RPMI7951 (cell line): ENCODE data around the gene RASGRF2. TPM values are rescaled to one million over a fixed set of nuclear protein-coding genes. Genes with fewer than 3 reads are reported as not detected.
"Not testable (repeated sequence)": the region's sequence is repeated elsewhere in the genome, so short reads cannot be mapped to it uniquely, and the experiment has no call there.

Experiments used
- DNase-seq: peaks from one replicate; pipeline ENCODE4 v3.0.0-alpha.2; 2012; ENCODE audit warnings: low read depth
- total RNA-seq: library from RNA; depleted of rRNA; stranded (reverse); fragments of >200 nt; shearing (Covaris generic); gene quantifications from 2 replicates; pipeline ENCODE4 v1.2.3, GENCODE V29; 2014

Gene RASGRF2
- total RNA-seq, 1 experiment from 2014 or later: 0.72 TPM

GRCh38 chr5:81020478-81021167 is 60.5 kb downstream of the RASGRF2 start:
- peak; percentile 28 for DNase-seq

GRCh38 chr5:81021486-81021885 is 61.3 kb downstream of the RASGRF2 start:
- DNase-seq: peak; percentile 21

GRCh38 chr5:81021951-81022687 is 62.0 kb downstream of the RASGRF2 start:
- DNase-seq: no peak

- no peak for DNase-seq
Measured at GRCh38 chr5:81022688-81023084, 62.5 kb downstream of the RASGRF2 start.

- DNase-seq: no peak
Measured at GRCh38 chr5:81023261-81023970, 63.3 kb downstream of the RASGRF2 start.

- DNase-seq: no peak
Measured at GRCh38 chr5:81027481-81028058, 67.4 kb downstream of the RASGRF2 start.

- not testable (repeated sequence) for DNase-seq
Measured at GRCh38 chr5:81028888-81029287, 68.7 kb downstream of the RASGRF2 start.

- DNase-seq: not testable (repeated sequence)
Measured at GRCh38 chr5:81029736-81030135, 69.6 kb downstream of the RASGRF2 start.

GRCh38 chr5:81030236-81031034 is 70.3 kb downstream of the RASGRF2 start:
- DNase-seq: not testable (repeated sequence)

- DNase-seq: no peak
Measured at GRCh38 chr5:81035522-81035921, 75.4 kb downstream of the RASGRF2 start.

GRCh38 chr5:81038495-81038894 is 78.3 kb downstream of the RASGRF2 start:
- no peak for DNase-seq

- no peak for DNase-seq
Measured at GRCh38 chr5:81044868-81045267, 84.7 kb downstream of the RASGRF2 start.

- DNase-seq: no peak
Measured at GRCh38 chr5:81045389-81045807, 85.2 kb downstream of the RASGRF2 start.

- no peak for DNase-seq
Measured at GRCh38 chr5:81046041-81046440, 85.9 kb downstream of the RASGRF2 start.

GRCh38 chr5:81052325-81052724 is 92.2 kb downstream of the RASGRF2 start:
- DNase-seq: no peak

GRCh38 chr5:81053282-81053681 is 93.1 kb downstream of the RASGRF2 start:
- DNase-seq: not testable (repeated sequence)

- no peak for DNase-seq
Measured at GRCh38 chr5:81058121-81058520, 98.0 kb downstream of the RASGRF2 start.

GRCh38 chr5:81065492-81065891 is 105.3 kb downstream of the RASGRF2 start:
- no peak for DNase-seq

GRCh38 chr5:81066102-81066501 is 105.9 kb downstream of the RASGRF2 start:
- no peak for DNase-seq

GRCh38 chr5:81067406-81067805 is 107.2 kb downstream of the RASGRF2 start:
- no peak for DNase-seq

GRCh38 chr5:81068063-81068462 is 107.9 kb downstream of the RASGRF2 start:
- DNase-seq: no peak
